T-helper 1 cell (primary cell): ENCODE data around the gene CENPL.

Source experiments
- DNase-seq, 5 donors: peaks; one replicate each; pipeline ENCODE4 v3.0.0-alpha.2; 2012 to 2020

The CENPL gene

DNA sequence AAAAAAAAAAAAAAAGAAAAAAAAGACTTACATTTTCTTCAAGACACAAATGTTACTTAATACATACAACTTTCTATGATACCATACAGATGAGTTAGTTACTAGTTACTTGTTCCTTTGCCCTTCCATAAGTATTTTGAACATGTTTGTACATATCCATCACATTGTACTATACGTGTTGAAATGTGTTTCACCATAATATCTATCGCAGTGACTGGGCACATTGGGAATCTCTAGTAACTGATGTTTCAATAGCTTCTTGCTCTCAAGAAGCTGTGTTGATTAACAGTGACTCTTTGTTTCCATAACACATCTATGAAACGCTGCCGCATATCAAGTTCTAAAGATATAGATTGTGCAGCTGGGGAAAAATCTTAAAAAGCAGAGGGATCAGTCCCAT is 67.0 kb downstream of the CENPL start:
- no peak for DNase-seq

DNA sequence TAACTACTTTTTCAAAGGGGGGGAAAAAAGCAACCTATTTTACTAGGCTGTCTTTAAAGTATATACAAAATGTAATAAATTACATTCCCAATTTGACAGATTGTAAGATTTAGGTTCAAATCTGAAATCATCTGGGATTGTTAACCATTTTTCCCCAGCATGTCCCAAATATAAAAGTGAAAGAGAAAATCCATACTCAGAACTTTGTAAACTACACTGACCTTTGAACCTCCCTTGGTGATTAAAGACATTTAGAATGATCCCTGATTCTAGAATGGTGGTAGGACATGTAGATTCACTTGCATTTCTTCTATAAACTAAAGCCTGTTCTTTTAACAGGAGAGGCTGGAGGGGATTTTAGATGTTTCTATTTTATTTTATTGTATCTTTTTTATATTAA is 70.9 kb downstream of the CENPL start:
- DNase-seq = no peak
